Ascending aorta (tissue), 2 donors: ENCODE data around the gene MT4. TPM values are rescaled to one million over a fixed set of nuclear protein-coding genes. Genes with fewer than 3 reads are reported as not detected.

ENCODE experiments used
- DNase-seq, 2 donors: peaks; one replicate each; pipeline ENCODE4 v3.0.0-alpha.2; 2019; ENCODE audit warnings: low spot score in 2 of 2
- H3K27ac ChIP-seq, 2 donors: fragments of 200-600 bp; sonication (generic); one replicate each; pipeline ENCODE4 v1.5.1; 2016 to 2017; ENCODE audit warnings: mild to moderate bottlenecking in 1 of 2
- H3K27me3 ChIP-seq: fragments of 200-600 bp; sonication (generic); one replicate; pipeline ENCODE4 v1.5.1; 2017
- H3K36me3 ChIP-seq, 2 donors: fragments of 200-600 bp; sonication (generic); one replicate each; pipeline ENCODE4 v1.5.1; 2016
- H3K4me1 ChIP-seq, 2 donors: fragments of 200-600 bp; sonication (generic); one replicate each; pipeline ENCODE4 v1.5.1; 2016 to 2017; ENCODE audit warnings: mild to moderate bottlenecking in 1 of 2
- H3K4me3 ChIP-seq, 2 donors: fragments of 200-600 bp; sonication (generic); one replicate each; pipeline ENCODE4 v1.5.1; 2016 to 2017; ENCODE audit warnings: mild to moderate bottlenecking in 1 of 2
- H3K9me3 ChIP-seq, 2 donors: fragments of 200-600 bp; sonication (generic); one replicate each; pipeline ENCODE4 v1.5.1; 2016
- CTCF ChIP-seq, 3 experiments: fragments of 200-600 bp in 2 of 3; fragments of 450-650 bp in 1 of 3; sonication (generic) in 2 of 3; IDR thresholded peaks; one replicate each; pipeline ENCODE4 v1.5.1; 2016 to 2019; ENCODE audit warnings: antibody characterized with exemption in 3 of 3, mild to moderate bottlenecking in 1 of 3, moderate library complexity in 1 of 3
- intact Hi-C: fragments of 100-400 bp; cut with DNase I; formaldehyde crosslinking; loops from one replicate; pipeline ENCODE4 v1.15.1; 2023
- total RNA-seq: library from RNA; depleted of rRNA; stranded (reverse); fragments of >200 nt; gene quantifications from one replicate; pipeline ENCODE4 v1.1.0, GENCODE V29; 2016

The MT4 gene
- total RNA-seq, 1 donor from 2014 or later, result not detected

GRCh38 chr16:56539656-56540055, 25.2 kb upstream of the MT4 start:
- TF ChIP-seq CTCF (IDR thresholded peaks at IDR 0.05), result no peak
- intact Hi-C loops, result no loop called here
- no peak overlapping the region for H3K4me3 ChIP-seq
- H3K27ac ChIP-seq, result no peak overlapping the region
- H3K9me3 ChIP-seq, result no peaks in the 10 kb centered on the region
- DNase-seq, result no peak
- no peaks in the 10 kb centered on the region for H3K27me3 ChIP-seq
- H3K36me3 ChIP-seq, result no peaks in the 10 kb centered on the region
- H3K4me1 ChIP-seq, result no peaks in the 10 kb centered on the region

DNA sequence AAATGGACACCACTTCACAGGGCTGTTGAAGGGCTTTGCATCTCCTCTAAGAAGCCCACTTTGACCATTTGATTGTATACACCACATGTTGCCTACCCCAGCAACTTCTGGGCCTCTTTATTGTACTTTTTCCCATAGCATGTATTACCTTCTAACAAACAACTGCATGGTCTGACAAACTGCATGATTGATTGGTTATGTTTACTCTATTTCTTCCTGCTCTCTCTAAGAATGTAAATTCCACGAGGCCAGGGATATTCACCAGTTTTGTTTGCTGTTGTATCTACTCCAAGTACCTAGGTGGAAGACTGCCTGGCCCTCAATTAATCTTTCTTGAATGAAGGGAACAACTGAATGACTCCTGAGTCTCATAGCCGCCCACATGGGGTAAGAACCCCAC, 22.8 kb upstream of the MT4 start:
- Histone ChIP-seq H3K4me3 (no peak overlapping the region), H3K36me3 (no peaks in the 10 kb centered on the region), H3K27me3 (no peaks in the 10 kb centered on the region), H3K9me3 (no peaks in the 10 kb centered on the region), H3K4me1 (no peaks in the 10 kb centered on the region), H3K27ac (no peak overlapping the region)
- no peak for DNase-seq
- no peak for TF ChIP-seq CTCF (IDR thresholded peaks at IDR 0.05)
- intact Hi-C loops, result no loop called here

DNA sequence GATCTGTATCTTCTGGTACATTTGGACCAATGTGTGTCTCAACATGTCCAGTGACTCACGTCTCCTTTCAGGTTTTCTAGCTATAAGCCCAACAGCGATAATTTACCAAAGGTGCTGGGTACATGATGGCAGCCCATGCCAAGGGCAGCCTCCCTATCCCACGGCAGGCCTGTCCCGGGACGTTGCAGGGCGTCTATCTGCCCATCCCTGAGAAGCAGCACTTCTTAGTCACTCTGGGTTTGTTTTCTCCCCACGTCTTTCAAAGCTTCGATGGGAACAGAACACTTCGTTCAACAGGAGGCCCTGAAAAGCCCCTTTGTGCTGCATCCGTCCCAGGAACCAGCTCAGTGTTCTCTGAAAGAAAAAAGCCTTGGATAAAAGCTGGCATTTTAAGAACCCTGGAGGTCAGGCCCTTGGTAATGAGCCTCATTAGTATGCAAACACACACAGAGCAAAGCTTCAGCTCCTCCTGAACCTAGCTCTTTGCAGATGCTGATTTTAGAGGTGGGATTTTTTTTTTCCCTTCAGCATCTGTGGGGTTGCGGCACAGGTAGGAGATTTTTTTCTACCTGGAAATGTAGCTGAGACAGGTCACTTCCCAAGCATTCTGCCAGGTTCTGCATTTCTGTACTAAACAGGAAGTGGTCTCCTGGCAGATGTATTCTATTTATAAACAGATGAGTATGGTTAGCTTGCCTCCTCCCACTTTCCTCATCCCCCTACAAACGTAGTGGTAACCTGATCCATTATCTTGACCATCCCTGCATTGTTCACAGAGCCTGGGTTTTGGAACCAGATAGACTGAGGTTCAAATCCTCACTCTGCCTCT, 17.5 kb upstream of the MT4 start:
- no peaks in the 10 kb centered on the region for H3K9me3 ChIP-seq
- no peaks in the 10 kb centered on the region for H3K36me3 ChIP-seq
- DNase-seq, result no peak
- no peak overlapping the region for H3K27ac ChIP-seq
- TF ChIP-seq CTCF (IDR thresholded peaks at IDR 0.05), result no peak
- H3K27me3 ChIP-seq, result no peaks in the 10 kb centered on the region
- intact Hi-C loops, result no loop called here
- H3K4me3 ChIP-seq, result no peak overlapping the region
- no peaks in the 10 kb centered on the region for H3K4me1 ChIP-seq

GRCh38 chr16:56547949-56548567, 16.8 kb upstream of the MT4 start:
- TF ChIP-seq CTCF (IDR thresholded peaks at IDR 0.05), result no peak
- DNase-seq, result no peak
- no peaks in the 10 kb centered on the region for H3K27me3 ChIP-seq
- no peaks in the 10 kb centered on the region for H3K4me1 ChIP-seq
- H3K4me3 ChIP-seq, result no peak overlapping the region
- intact Hi-C loops, result no loop called here
- no peak overlapping the region for H3K27ac ChIP-seq
- no peaks in the 10 kb centered on the region for H3K36me3 ChIP-seq
- H3K9me3 ChIP-seq, result no peaks in the 10 kb centered on the region

DNA sequence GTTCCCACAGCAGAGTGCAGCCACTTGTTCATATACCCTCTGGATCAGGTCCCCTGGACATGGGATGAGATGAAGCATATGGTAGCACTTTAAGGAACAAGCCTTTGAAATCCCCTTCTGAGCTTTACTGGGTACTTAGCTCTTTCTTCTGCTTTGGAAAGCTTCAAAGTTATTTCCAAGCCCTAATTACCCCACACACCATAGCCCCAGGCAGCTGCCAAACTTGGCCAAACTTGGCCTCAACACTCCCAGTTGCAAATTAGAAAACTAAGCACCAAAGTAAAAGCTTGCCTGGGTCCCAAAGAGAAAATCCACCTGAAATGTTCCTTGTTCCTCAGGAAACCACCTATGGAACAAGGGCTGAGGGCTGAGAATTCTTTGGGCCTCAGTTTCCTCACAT, 15.7 kb upstream of the MT4 start:
- intact Hi-C loops, result no loop called here

More for the DNA sequence above, 15.7 kb upstream of the MT4 start:
- H3K9me3 ChIP-seq, result no peaks in the 10 kb centered on the region
- TF ChIP-seq CTCF (IDR thresholded peaks at IDR 0.05), result no peak
- no peaks in the 10 kb centered on the region for H3K36me3 ChIP-seq
- no peak overlapping the region for H3K4me3 ChIP-seq
- no peaks in the 10 kb centered on the region for H3K4me1 ChIP-seq
- no peak for DNase-seq
- H3K27ac ChIP-seq, result no peak overlapping the region
- H3K27me3 ChIP-seq, result no peaks in the 10 kb centered on the region
